K562 (cell line): Measurements from ENCODE around the gene ERI2. TPM values are rescaled to one million over a fixed set of nuclear protein-coding genes. Genes with fewer than 3 reads are reported as not detected.

Source experiments
- CAMTA2 ChIP-seq: fragments of 250-450 bp; sonication (Bioruptor Pico); conservative IDR thresholded peaks from 2 replicates; pipeline ENCODE4 v1.5.1; 2022
- JUND ChIP-seq, 2 experiments: IDR thresholded peaks; 2 replicates in 1 of 2; 3 replicates in 1 of 2; pipeline ENCODE4 v1.6.1; 2011; ENCODE audit warnings: borderline replicate concordance in 2 of 2, low read depth in 2 of 2, low read length in 2 of 2, improper control_type of control experiment in 1 of 2, missing biosample characterization in 1 of 2, missing genetic modification characterization in 1 of 2, missing genetic modification reagents in 1 of 2
- RAD51 ChIP-seq: fragments of 450-650 bp; IDR thresholded peaks from 2 replicates; pipeline ENCODE4 v1.7.1; 2016; ENCODE audit warnings: low read depth, mild to moderate bottlenecking, borderline replicate concordance
- SMC3 ChIP-seq: conservative IDR thresholded peaks from 2 replicates; pipeline ENCODE4 v1.6.1; 2011; ENCODE audit warnings: low read depth, low read length, improper control_type of control experiment; ENCODE audit not compliant: insufficient read depth
- SP1 ChIP-seq: sonication (generic); formaldehyde crosslinking; IDR thresholded peaks from 2 replicates; pipeline ENCODE4 v1.8.1; 2022; ENCODE audit warnings: mild to moderate bottlenecking, missing genetic modification reagents
- SRSF3 ChIP-seq: fragments of 200-400 bp; formaldehyde crosslinking; IDR thresholded peaks from 2 replicates; pipeline ENCODE4 v1.6.1; 2016; ENCODE audit warnings: mild to moderate bottlenecking, low read length, moderate library complexity; ENCODE audit not compliant: insufficient read depth
- STAG1 ChIP-seq: sonication (generic); formaldehyde crosslinking; IDR thresholded peaks from 2 replicates; pipeline ENCODE4 v1.5.0; 2020; ENCODE audit warnings: missing genetic modification reagents, borderline replicate concordance
- TCF7 ChIP-seq: sonication (generic); IDR thresholded peaks from 2 replicates; pipeline ENCODE4 v1.6.1; 2016; ENCODE audit warnings: antibody characterized with exemption, borderline replicate concordance
- ZNF316 ChIP-seq: fragments of 450-650 bp; IDR thresholded peaks from 2 replicates; pipeline ENCODE4 v1.6.1; 2016
- ZNF436 ChIP-seq: fragments of 250-450, 450-650 bp; sonication (Bioruptor Pico); formaldehyde crosslinking; IDR thresholded peaks from 2 replicates; pipeline ENCODE4 v1.7.0; 2020; ENCODE audit warnings: mild to moderate bottlenecking
- ZNF584 ChIP-seq: fragments of 200-800 bp; sonication (Bioruptor generic); IDR thresholded peaks from 2 replicates; pipeline ENCODE4 v1.6.1; 2016; ENCODE audit warnings: low read depth, mild to moderate bottlenecking, missing genetic modification characterization, missing compliant biosample characterization
- polyA plus RNA-seq, 8 experiments: library from polyadenylated mRNA; depleted of rRNA in 4 of 8; stranded (reverse) in 5 of 8; unstranded in 3 of 8; fragments of >200 nt; fragmentation: Nextera tagmentation in 2 of 8; fragmentation: Illumina TruSeq in 1 of 8; extraction: Ambion mirVana in 2 of 8; extraction: Trizol in 1 of 8; gene quantifications; 2 replicates each; pipeline versions ENCODE4 v1.2.1 to v1.2.3, GENCODE V29; 2011 to 2014; ENCODE audit warnings: inconsistent platforms in 1 of 8, missing spikeins in 1 of 8
- total RNA-seq, 7 experiments: library from RNA; depleted of rRNA in 6 of 7; stranded (reverse); fragments of >200 nt in 6 of 7; fragmentation: Illumina TruSeq in 2 of 7; extraction: Trizol in 2 of 7; gene quantifications; 2 replicates each; pipeline versions ENCODE4 v1.2.1 to v1.2.3, GENCODE V29; 2011 to 2021; ENCODE audit warnings: low replicate concordance in 1 of 7
- TF ChIP-seq, protein P1 (sequence below), 2 experiments: fragments of 450-650 bp; conservative IDR thresholded peaks; 2 replicates each; pipeline ENCODE4 v1.6.1; 2017; ENCODE audit warnings: mild to moderate bottlenecking in 2 of 2, moderate library complexity in 2 of 2
- TF ChIP-seq, protein P2 (sequence below): fragments of 450-650 bp; formaldehyde crosslinking; IDR thresholded peaks from 2 replicates; pipeline ENCODE4 v1.4.0; 2020; ENCODE audit warnings: mild to moderate bottlenecking, moderate library complexity
- TF ChIP-seq, protein P3 (sequence below): fragments of 200-800 bp; sonication (Bioruptor generic); IDR thresholded peaks from 2 replicates; pipeline ENCODE4 v1.6.1; 2017; ENCODE audit warnings: missing genetic modification characterization, missing compliant biosample characterization
- TF ChIP-seq, protein P4 (sequence below), 2 experiments: IDR thresholded peaks; 2 replicates each; pipeline ENCODE4 v1.6.1; 2012; ENCODE audit warnings: improper control_type of control experiment in 2 of 2, low read depth in 2 of 2, low read length in 2 of 2, borderline replicate concordance in 1 of 2
- TF ChIP-seq, protein P5 (sequence below): fragments of 450-650 bp; IDR thresholded peaks from 2 replicates; pipeline ENCODE4 v1.6.1; 2016; ENCODE audit warnings: missing biosample characterization, missing genetic modification characterization

The ERI2 gene
- total and polyA plus RNA-seq, 9 of the 15 experiments (the other 6 are each of a cell fraction or from before 2014, with no cell fraction given), result 23.3 to 57.0 (median 48.1) TPM

DNA sequence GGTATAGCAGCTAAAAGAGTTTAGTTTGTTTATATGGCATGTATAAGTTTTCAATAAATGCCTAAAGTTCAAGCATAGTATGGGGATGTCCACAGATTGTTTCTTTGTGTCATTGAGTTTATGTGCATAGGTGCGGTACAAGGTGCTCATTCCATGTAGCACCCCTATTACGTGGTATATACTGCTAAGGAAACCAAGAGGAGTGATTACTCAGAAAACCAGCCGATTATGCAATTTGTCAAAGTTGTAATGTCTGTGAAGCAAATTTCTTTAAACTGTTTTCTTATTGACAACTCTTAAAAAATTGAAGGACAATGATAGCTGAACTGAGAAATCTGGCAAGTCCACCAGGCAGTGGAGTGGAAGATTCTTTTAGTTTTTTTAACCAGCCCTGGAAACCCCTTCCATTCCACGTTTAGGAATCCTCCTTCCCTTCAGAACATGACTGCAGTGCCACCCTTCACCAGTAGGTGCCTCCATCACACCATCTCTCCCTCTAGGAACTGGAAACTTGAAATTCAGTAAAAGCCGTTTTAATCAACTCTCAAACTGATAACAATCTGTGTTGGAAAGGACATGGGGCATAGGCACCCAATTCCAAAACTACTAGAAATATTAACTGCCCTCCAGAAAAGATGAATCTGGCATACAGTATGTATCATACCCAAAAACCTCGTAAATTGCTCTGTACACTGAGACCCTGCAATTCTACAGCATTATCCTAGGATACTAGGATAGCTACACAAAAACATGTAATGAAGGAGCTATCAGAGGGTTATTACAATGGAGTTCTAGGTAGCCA, 43.5 kb upstream of the ERI2 start (continued):
- TF ChIP-seq, protein P1, sequence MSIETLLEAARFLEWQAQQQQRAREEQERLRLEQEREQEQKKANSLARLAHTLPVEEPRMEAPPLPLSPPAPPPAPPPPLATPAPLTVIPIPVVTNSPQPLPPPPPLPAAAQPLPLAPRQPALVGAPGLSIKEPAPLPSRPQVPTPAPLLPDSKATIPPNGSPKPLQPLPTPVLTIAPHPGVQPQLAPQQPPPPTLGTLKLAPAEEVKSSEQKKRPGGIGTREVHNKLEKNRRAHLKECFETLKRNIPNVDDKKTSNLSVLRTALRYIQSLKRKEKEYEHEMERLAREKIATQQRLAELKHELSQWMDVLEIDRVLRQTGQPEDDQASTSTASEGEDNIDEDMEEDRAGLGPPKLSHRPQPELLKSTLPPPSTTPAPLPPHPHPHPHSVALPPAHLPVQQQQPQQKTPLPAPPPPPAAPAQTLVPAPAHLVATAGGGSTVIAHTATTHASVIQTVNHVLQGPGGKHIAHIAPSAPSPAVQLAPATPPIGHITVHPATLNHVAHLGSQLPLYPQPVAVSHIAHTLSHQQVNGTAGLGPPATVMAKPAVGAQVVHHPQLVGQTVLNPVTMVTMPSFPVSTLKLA (conservative IDR thresholded peaks at IDR 0.05), result 0 out of 4 replicates have a peak, but pooled peaks of 1 of the 2 experiments have one; percentile 22
- TF ChIP-seq, protein P2, sequence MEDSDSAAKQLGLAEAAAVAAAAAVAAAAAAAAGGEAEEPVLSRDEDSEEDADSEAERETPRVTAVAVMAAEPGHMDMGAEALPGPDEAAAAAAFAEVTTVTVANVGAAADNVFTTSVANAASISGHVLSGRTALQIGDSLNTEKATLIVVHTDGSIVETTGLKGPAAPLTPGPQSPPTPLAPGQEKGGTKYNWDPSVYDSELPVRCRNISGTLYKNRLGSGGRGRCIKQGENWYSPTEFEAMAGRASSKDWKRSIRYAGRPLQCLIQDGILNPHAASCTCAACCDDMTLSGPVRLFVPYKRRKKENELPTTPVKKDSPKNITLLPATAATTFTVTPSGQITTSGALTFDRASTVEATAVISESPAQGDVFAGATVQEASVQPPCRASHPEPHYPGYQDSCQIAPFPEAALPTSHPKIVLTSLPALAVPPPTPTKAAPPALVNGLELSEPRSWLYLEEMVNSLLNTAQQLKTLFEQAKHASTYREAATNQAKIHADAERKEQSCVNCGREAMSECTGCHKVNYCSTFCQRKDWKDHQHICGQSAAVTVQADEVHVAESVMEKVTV (CRISPR knock-in tag), result peak; percentile 97
- TF ChIP-seq, protein P3, sequence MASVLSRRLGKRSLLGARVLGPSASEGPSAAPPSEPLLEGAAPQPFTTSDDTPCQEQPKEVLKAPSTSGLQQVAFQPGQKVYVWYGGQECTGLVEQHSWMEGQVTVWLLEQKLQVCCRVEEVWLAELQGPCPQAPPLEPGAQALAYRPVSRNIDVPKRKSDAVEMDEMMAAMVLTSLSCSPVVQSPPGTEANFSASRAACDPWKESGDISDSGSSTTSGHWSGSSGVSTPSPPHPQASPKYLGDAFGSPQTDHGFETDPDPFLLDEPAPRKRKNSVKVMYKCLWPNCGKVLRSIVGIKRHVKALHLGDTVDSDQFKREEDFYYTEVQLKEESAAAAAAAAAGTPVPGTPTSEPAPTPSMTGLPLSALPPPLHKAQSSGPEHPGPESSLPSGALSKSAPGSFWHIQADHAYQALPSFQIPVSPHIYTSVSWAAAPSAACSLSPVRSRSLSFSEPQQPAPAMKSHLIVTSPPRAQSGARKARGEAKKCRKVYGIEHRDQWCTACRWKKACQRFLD (CRISPR knock-in tag), result 0 out of 2 replicates have a peak, but pooled peaks have one; percentile 37
- TF ChIP-seq TCF7 (no peak), SMC3 (peak; percentile 89), ZNF316 (peak; percentile 83), ZNF584 (CRISPR knock-in tag) (no peak), SRSF3 (no peak), STAG1 (CRISPR knock-in tag) (peak; percentile 77; the same call in 1 of the 2 replicates), SP1 (CRISPR knock-in tag) (0 out of 2 replicates have a peak, but pooled peaks have one; percentile 26), JUND (IDR thresholded peaks at IDR 0.05; ENCODE audit: borderline replicate concordance, low read depth, low read length) (0 out of 2 replicates have a peak, but pooled peaks have one; percentile 12), JUND (tag; IDR thresholded peaks at IDR 0.05; ENCODE audit: borderline replicate concordance, low read depth, low read length) (no peak; the same call in 2 of the 3 replicates), CAMTA2 (CRISPR knock-in tag) (no peak), RAD51 (0 out of 2 replicates have a peak, but pooled peaks have one; percentile 9), ZNF436 (no peak)
- TF ChIP-seq, protein P4, sequence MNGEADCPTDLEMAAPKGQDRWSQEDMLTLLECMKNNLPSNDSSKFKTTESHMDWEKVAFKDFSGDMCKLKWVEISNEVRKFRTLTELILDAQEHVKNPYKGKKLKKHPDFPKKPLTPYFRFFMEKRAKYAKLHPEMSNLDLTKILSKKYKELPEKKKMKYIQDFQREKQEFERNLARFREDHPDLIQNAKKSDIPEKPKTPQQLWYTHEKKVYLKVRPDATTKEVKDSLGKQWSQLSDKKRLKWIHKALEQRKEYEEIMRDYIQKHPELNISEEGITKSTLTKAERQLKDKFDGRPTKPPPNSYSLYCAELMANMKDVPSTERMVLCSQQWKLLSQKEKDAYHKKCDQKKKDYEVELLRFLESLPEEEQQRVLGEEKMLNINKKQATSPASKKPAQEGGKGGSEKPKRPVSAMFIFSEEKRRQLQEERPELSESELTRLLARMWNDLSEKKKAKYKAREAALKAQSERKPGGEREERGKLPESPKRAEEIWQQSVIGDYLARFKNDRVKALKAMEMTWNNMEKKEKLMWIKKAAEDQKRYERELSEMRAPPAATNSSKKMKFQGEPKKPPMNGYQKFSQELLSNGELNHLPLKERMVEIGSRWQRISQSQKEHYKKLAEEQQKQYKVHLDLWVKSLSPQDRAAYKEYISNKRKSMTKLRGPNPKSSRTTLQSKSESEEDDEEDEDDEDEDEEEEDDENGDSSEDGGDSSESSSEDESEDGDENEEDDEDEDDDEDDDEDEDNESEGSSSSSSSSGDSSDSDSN (IDR thresholded peaks at IDR 0.05; ENCODE audit: borderline replicate concordance in 1 of 2, low read depth in 2 of 2, low read length in 2 of 2), result 0 out of 4 replicates have a peak, but pooled peaks of 1 of the 2 experiments have one; percentile 34
- TF ChIP-seq, protein P5, sequence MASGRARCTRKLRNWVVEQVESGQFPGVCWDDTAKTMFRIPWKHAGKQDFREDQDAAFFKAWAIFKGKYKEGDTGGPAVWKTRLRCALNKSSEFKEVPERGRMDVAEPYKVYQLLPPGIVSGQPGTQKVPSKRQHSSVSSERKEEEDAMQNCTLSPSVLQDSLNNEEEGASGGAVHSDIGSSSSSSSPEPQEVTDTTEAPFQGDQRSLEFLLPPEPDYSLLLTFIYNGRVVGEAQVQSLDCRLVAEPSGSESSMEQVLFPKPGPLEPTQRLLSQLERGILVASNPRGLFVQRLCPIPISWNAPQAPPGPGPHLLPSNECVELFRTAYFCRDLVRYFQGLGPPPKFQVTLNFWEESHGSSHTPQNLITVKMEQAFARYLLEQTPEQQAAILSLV (tag), result peak; percentile 34; the same call in 1 of the 2 replicates
